Ishikawa (cell line): Measurements from ENCODE around the gene TMEM178B.

ENCODE experiments used
- CREB1 ChIP-seq: IDR thresholded peaks from 2 replicates; pipeline ENCODE4 v1.6.1; 2012; ENCODE audit warnings: low read depth
- EP300 ChIP-seq: IDR thresholded peaks from 2 replicates; pipeline ENCODE4 v1.6.1; 2012; ENCODE audit warnings: borderline replicate concordance
- NFIC ChIP-seq: IDR thresholded peaks from 2 replicates; pipeline ENCODE4 v1.6.1; 2012
- TCF12 ChIP-seq: IDR thresholded peaks from 2 replicates; pipeline ENCODE4 v1.6.1; 2012; ENCODE audit warnings: low read depth
- YY1 ChIP-seq: IDR thresholded peaks from 2 replicates; pipeline ENCODE4 v1.6.1; 2012; ENCODE audit warnings: low read depth

- TF ChIP-seq NFIC (no peak), TCF12 (no peak), CREB1 (no peak), YY1 (no peak), EP300 (no peak)
These were observed 184.7 kb downstream of the TMEM178B start for GRCh38 chr7:141258559-141258958.
